SH-SY5Y (cell line): ENCODE measurements around the gene KANSL1L.

Experiments used
- GATA2 ChIP-seq: IDR thresholded peaks from 2 replicates; pipeline ENCODE4 v1.6.1; 2011; ENCODE audit warnings: mild to moderate bottlenecking, low read depth, low read length
- GATA3 ChIP-seq: IDR thresholded peaks from 2 replicates; pipeline ENCODE4 v1.6.1; 2011; ENCODE audit warnings: low read depth, mild to moderate bottlenecking, low read length, moderate library complexity

The KANSL1L gene

DNA sequence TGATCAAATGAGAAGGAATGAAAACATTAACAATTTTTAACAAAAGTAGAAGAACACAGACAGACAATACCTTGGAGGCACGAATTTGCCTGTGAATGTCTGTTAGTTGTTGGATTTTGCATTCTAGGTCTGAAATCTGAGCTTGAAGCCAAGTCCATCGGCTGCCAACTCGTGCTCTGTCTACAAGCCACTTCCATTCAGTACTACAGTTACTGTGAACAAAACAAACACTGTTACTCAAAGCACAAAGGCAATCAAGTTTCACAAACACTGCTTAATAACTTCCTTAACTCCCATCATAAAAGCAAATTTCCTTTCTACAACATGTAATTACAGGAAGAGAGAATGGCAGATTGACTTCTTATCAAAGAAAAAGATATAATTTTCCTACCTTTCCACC, 42.2 kb downstream of the KANSL1L start:
- no peak for TF ChIP-seq GATA3
- TF ChIP-seq GATA2: no peak

DNA sequence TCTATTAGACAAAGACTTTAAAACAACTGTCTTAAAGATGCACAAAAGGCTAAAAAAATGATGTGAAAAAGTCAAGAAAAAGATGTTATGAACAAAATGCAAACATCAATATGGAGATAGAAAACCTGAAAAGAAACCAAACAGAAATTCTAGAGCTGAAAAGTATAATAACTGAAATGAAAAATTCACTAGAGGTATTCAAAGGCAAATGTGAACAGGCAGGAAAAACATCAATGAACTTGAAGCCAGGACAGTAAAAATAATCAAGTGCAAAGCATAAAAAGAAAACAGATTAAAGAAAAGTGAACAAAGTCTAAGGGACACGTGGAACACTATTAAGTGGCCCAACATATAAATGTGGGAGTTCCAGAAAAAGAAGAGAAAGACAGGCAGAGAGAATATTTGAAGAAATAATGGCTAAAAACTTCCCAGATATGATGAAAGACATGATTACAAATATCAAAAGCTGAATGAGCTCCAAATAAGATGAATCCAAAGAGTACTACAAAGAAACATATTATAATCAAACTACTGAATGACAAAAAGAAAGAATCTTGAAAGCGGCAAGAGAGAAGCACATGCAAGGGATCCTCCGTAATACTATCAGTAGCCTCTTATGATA, 57.5 kb downstream of the KANSL1L start:
- TF ChIP-seq GATA2 (no peak), GATA3 (no peak)

DNA sequence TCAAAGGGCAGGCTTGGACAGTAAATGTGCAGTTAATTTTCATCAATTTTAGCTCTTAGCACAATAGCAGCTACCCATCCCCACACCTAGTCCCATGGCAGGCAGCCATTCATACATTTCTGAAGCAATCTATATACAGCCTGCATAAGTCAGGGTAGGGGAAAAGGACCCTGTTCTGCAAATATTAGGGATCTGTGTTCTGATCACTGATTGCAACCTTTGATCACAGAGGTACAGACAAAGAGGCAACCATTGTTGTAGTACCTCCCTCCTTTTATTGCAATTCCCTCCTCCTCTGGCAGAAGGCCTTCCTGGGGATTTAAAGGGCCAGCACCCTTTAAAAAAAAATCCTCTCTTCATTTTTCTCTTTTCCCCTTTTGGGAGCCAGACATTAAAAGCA, 58.3 kb downstream of the KANSL1L start:
- TF ChIP-seq GATA2 (no peak), GATA3 (no peak)

DNA sequence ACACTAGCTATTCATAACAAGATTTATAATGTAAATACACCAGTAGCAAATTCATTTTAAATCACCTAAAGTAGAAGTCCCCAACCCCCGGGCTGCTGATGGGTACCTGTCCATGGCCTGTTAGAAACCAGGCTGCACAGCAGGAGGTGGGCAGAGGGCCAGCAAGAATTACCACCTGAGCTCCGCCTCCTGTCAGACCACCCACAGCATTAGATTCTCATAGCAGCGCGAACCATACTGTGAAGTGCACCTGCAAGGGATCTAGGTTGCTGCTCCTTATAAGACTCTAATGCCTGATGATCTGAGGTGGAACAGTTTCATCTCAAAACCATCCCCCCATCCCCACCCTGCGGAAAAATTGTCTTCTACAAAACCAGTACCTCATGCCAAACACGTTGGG, 71.3 kb downstream of the KANSL1L start:
- no peak for TF ChIP-seq GATA2
- no peak for TF ChIP-seq GATA3

DNA sequence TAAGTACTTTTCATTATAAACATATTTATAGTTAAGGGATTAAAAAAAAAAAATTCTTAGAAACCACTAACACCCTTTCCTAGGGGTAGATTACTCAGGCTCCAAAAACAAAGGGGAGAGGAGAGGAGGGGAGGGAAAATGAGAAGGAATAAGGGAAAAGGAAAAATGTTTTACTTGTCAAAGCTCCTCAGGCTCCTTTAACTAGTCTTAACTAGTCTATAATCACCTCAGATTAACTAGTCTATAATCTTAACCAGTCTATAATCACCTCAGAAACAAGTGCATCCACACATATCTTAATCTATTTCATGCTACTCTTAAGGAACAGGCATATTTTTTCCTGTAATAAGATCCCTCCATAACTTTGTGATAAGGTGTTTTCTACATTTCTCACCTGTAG, 76.4 kb downstream of the KANSL1L start:
- TF ChIP-seq GATA2: no peak
- TF ChIP-seq GATA3: no peak

DNA sequence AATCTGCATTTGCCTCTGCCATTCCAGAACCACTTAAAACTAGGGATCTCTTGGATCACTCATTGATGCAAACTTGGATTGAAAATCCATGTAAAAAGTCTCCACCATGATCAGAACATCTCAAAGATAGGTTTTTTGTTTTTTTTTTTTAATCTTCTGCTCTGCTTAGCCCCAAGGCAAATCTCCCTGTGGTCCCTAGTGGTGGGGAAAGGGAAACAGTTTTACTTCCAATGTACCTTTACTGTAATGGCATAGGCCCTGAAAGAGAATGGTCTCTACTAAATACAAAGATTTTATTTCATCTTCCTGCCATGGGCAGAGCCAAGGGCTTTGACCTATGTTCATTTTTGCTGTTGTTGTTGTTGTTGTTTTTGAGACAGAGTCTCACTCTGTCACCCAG, 78.4 kb downstream of the KANSL1L start:
- TF ChIP-seq GATA2: no peak
- TF ChIP-seq GATA3: no peak

DNA sequence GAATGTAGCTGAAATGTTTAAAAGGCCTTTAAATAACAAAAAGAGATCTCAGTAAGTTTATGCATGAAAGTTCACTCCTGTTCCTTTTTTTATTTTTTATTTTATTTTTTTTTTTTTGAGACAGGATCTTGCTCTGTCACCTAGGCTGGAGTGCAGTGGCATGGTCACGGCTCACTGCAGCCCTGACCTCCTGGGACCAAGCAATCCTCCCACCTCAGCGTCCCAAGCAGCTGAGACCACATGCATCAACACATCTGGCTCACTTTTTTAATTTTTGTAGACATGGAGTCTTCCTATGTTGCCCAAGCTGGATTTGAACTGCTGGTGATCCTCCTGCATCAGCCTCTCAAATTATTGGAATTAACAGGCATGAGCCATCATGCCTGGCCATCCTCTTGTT, 84.3 kb downstream of the KANSL1L start:
- no peak for TF ChIP-seq GATA2
- TF ChIP-seq GATA3: no peak

DNA sequence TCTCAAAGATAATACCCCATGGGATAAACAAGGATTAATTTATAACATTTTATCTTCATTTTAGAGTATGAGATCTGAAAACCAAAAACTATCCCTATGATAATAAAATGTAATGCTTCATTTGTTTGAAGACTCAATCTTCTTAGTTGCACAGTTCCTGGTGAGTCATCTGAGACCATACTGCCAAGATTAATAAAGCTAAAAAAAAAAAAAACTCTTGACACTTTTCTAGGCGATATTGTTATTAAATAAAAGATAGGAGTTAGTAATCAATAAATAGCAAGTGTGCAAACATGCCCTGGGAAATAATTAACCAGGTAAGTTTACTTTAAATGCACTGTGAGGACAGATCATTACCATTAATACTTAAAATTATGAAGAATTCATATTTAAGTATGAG, 84.9 kb downstream of the KANSL1L start:
- TF ChIP-seq GATA2 (no peak), GATA3 (no peak)

DNA sequence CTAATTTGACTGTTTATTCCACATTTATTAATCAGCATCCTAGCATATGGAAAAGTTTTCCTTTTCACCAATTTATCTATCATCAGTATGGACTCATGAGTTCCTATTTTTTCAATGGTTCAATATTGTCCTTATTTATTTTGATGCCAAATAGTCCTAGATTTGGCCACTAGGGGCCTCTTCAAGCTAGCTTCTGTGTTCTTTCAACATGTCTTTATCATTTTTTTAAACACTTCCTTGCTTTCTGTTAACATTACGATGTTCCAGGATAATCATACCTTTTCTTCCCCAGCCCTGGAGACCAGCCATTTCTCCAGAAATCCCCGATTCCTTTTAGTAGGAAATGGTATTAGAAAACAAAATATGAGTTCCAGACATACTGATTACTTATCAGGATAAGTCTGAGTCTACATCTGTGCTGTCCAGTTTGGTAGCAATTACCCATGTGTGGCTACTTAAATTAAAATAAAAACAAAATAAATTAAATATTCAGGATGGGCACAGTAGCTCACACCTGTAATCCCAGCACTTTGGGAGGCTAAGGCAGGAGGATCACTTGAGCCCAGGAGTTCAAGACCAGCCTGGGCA, 98.2 kb downstream of the KANSL1L start:
- TF ChIP-seq GATA3: no peak
- TF ChIP-seq GATA2: no peak

DNA sequence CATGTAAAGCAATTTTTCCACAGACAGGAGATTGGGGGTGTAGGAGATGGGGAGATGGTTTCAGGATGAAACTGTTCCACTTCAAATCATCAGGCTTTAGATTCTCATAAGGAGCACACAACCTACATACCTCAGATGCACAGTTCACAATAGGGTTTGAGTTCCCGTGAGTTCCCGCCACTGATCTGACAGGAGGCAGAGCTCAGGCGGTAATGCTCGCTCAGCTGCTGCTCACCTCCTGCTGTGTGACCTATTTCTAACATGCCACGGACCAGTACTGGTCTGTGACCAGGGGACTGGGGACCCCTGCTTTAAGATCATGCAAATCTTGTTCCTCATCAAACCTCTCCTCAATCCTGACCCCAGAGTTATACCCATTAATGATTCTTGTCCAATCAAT, 98.7 kb downstream of the KANSL1L start:
- TF ChIP-seq GATA2: no peak
- no peak for TF ChIP-seq GATA3

DNA sequence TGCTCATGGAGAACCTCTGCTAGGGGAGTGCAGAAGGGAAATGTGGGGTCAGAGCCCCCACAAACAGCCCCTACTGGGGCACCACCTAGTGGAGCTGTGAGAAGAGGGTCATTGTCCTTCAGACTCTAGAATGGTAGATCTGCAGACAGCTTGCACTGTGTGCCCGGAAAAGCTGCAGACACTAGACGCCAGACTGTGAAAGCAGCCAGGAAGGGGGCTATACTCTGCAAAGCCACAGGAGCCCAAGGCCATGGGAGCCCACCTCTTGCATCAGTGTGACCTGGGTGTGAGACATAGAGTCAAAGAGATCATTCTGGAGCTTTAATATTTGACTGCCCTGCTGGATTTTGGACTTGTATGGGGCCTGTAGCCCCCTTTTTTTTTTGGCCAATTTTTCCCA, 107.9 kb downstream of the KANSL1L start:
- TF ChIP-seq GATA3 (no peak), GATA2 (no peak)

DNA sequence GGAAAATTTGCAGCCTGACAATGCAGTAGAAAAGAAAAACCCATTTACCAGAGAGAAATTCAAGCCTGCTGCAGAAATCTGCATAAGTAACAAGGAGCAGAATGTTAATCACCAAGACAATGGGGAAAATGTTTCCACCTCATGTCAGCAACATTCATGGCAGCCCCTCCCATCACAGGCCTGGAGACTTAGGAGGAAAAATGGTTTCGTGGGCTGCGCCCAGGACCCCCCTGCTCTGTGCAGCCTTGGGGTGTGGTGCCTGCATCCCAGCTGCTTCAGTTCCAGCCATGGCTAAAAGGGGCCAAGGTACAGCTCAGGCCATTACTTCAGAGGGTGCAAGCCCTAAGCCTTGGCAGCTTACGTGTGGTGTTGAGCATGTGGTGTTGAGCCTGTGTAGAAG, 115.4 kb downstream of the KANSL1L start:
- TF ChIP-seq GATA2: no peak
- TF ChIP-seq GATA3: no peak

DNA sequence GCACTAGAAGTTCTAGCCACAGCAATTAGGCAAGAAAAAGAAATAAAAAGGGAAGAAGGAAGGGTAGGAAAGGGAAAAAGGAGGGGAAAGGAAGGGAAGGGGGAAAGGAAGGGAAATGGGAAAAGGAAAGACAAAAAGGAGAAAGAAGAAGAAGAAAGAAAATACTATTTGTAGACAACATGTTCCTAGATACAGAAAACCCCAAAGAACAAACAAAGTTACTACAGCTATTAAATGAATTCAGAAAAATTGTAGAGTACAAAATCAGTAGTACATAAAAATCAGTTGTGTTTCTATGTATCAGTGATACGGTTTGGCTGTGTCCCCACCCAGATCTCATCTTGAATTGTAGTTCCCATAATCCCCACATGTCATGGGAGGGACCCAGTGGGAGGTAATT, 116.5 kb downstream of the KANSL1L start:
- TF ChIP-seq GATA2: no peak
- TF ChIP-seq GATA3: no peak

DNA sequence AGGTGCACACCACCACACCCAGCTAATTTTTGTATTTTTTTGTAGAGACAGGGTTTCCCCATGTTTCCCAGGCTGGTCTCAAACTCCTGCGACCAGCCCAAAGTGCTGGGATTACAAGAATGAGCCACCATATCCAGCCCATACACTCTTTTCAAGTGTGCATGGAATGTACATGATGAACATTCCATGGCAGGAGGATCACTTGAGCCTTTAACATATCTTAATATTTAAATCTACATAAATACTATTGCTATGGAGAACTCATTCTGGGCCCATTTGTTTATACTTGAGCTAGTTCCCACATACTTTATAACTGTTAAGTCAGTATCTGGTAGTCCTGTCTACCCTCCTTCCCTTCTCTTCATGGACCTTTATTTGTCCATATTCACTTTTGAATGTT, 120.3 kb downstream of the KANSL1L start:
- TF ChIP-seq GATA3 (no peak), GATA2 (no peak)

DNA sequence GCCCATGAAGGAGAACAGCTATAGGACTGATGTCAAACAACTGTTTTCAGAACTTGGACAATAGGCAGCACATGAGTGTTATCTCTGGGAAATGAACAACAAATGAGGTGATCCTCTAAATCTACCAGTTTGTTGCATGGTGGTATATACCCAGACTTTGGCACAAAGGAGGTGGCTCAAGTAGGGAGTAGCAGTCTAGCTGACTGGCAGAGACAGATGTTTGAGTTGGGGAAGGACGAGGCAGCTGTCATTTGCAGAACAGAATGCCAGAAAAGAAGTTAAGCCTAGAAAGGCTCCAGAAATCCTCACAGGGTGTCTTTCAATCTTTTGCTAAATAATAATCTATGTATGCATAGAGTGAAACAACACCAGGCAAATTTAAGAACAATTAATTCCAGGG, 121.4 kb downstream of the KANSL1L start:
- TF ChIP-seq GATA2: no peak
- no peak for TF ChIP-seq GATA3

DNA sequence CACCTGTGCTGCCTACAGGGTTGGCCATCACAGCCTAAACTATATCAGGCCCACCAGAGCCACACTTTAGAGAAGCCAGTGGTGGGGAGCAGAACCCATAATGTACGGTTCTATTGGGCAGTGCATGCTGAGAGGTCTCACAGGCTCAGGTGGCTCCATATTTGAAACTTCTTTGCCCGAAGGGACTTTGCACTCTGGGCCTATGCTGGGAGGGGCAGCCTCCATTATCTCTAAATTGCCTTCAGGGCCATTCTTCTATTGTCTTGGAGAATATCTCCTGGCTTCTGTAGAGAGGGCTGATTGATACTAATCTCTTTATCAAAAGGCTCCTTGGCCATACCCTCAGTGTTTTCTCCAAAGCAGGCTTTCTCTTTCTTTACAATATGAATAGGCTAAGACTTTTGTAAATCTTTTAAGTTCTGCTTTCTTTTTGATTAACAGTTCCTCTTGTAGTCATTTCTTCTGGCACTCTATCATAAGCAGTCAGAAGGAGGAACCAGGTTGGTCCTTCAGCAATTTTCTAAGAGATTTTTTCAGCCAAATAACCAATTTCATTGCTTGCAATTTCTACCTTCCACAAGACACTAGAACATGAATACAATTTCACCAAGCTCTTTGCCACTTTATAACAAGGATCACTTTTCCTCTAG, 124.2 kb downstream of the KANSL1L start:
- TF ChIP-seq GATA2 (no peak), GATA3 (no peak)
